Left cardiac atrium (tissue), 2 donors: ENCODE data around the gene ST8SIA1. TPM values are rescaled to one million over a fixed set of nuclear protein-coding genes. Genes with fewer than 3 reads are reported as not detected.

ENCODE experiments used
- total RNA-seq, 2 donors: library from RNA; stranded (reverse); fragmentation: NEBNext Ultra II Directional; extraction: Animal tissue kit (Norgen Biotek cat#: 25700); gene quantifications; one replicate each; pipeline ENCODE4 v1.2.1, GENCODE V29; 2021
- donor health status: DM: no; HTN: yes; CAD: no; lungs with severe emphysema.
- donor health status: DM: yes; HTN: yes; CAD: no.

ST8SIA1 gene
- total RNA-seq, 2 donors from 2014 or later: 3.0 to 6.9 TPM

Other genes with a start within 250 kb of the ST8SIA1 start
- gene C2CD5, start 209.8 kb upstream of the ST8SIA1 start, total RNA-seq: 10 to 100 TPM; 18.4 to 22.8 TPM